A673 (cell line): ENCODE data around the gene ARHGEF28. TPM values are rescaled to one million over a fixed set of nuclear protein-coding genes. Genes with fewer than 3 reads are reported as not detected.

ENCODE experiments used
- BruUV-seq: library from RNA; stranded (reverse); fragments of 400-500 nt; replicated peaks from 2 replicates; lab custom pipeline; 2021; lab: Mats Ljungman, UMichigan
- CTCF ChIA-PET: fragments of 300-600 bp; sonication (Branson Sonifier 250); formaldehyde crosslinking; loops from one replicate; lab custom pipeline; 2022; ENCODE audit warnings: antibody characterized with exemption; lab: Charles Lee
- POLR2A ChIA-PET: fragments of 300-600 bp; sonication (Branson Sonifier 250); formaldehyde crosslinking; loops from one replicate; lab custom pipeline; 2022; ENCODE audit warnings: antibody characterized with exemption; ENCODE audit not compliant: low non-redundant PET; lab: Charles Lee
- DNase-seq: peaks from one replicate; pipeline ENCODE4 v3.0.0-alpha.2; 2015; ENCODE audit warnings: low spot score
- H3K27ac ChIP-seq: fragments of 200-600 bp; sonication (generic); 2 replicates; pipeline ENCODE4 v1.5.1; 2016; ENCODE audit warnings: mixed run types, low read depth, mild to moderate bottlenecking, mixed read lengths, antibody characterized with exemption, low read length; ENCODE audit not compliant: poor library complexity, severe bottlenecking
- H3K27me3 ChIP-seq: fragments of 200-600 bp; sonication (generic); replicated peaks from 2 replicates; pipeline ENCODE4 v1.6.1; 2017; ENCODE audit warnings: mixed run types, low read depth, mild to moderate bottlenecking, mixed read lengths, antibody characterized with exemption, low read length; ENCODE audit not compliant: insufficient read depth, poor library complexity
- H3K36me3 ChIP-seq: fragments of 200-600 bp; sonication (generic); 2 replicates; pipeline ENCODE4 v1.6.1; 2016; ENCODE audit warnings: mixed run types, mild to moderate bottlenecking, mixed read lengths, antibody characterized with exemption, low read length; ENCODE audit not compliant: insufficient read depth, poor library complexity, severe bottlenecking
- H3K4me1 ChIP-seq: fragments of 200-600 bp; sonication (generic); 2 replicates; pipeline ENCODE4 v1.6.1; 2017; ENCODE audit warnings: mixed run types, mild to moderate bottlenecking, mixed read lengths, antibody characterized with exemption, low read length; ENCODE audit not compliant: insufficient read depth, poor library complexity, severe bottlenecking
- H3K4me3 ChIP-seq: fragments of 200-600 bp; sonication (generic); 2 replicates; pipeline ENCODE4 v1.5.1; 2016; ENCODE audit warnings: low read depth, mixed run types, mild to moderate bottlenecking, mixed read lengths, low read length; ENCODE audit not compliant: poor library complexity, severe bottlenecking
- H3K9me3 ChIP-seq: fragments of 200-600 bp; sonication (generic); 2 replicates; pipeline ENCODE4 v1.6.1; 2016; ENCODE audit warnings: mixed run types, low read depth, mild to moderate bottlenecking, mixed read lengths, antibody characterized with exemption, low read length; ENCODE audit not compliant: poor library complexity, severe bottlenecking
- CTCF ChIP-seq: fragments of 300-800, 200-600 bp; sonication (generic); conservative IDR thresholded peaks from 2 replicates; pipeline ENCODE4 v1.5.1; 2017; ENCODE audit warnings: low read depth, mild to moderate bottlenecking, antibody characterized with exemption, low read length, moderate library complexity, mixed read lengths
- EZH2 ChIP-seq: fragments of 200-600 bp; sonication (generic); IDR thresholded peaks from 2 replicates; pipeline ENCODE4 v1.6.1; 2017; ENCODE audit warnings: borderline replicate concordance, low read depth, mild to moderate bottlenecking, mixed read lengths, antibody characterized with exemption, low read length; ENCODE audit not compliant: poor library complexity, severe bottlenecking
- intact Hi-C: fragments of 100-400 bp; cut with micrococcal nuclease; formaldehyde crosslinking; loops from one replicate; pipeline ENCODE4 v1.10.0; 2022; ENCODE audit not compliant: unreplicated experiment
- total RNA-seq: library from RNA; stranded (reverse); gene quantifications from 2 replicates; pipeline ENCODE4 v1.2.3, GENCODE V29; 2021

The ARHGEF28 gene
- total RNA-seq, 1 experiment from 2014 or later: 3.4 TPM

- no peak for DNase-seq
- Histone ChIP-seq H3K9me3 (no peaks in the 10 kb centered on the region), H3K4me1 (no peaks in the 10 kb centered on the region), H3K36me3 (no peaks in the 10 kb centered on the region), H3K27ac (no peak overlapping the region), H3K27me3 (no peaks in the 10 kb centered on the region), H3K4me3 (no peak overlapping the region)
- intact Hi-C loops: no loop called here
- ChIA-PET CTCF (no interaction called here), POLR2A (no interaction called here)
- TF ChIP-seq EZH2 (no peak), CTCF (no peak)
- no TSS peak for BruUV-seq
Measured at GRCh38 chr5:73705364-73705763, 79.4 kb downstream of the ARHGEF28 start.

GRCh38 chr5:73706963-73707362 lies 81.0 kb downstream of the ARHGEF28 start:
- CTCF ChIA-PET: no interaction called here
- no peak overlapping the region for H3K4me3 ChIP-seq
- no peak for DNase-seq
- H3K27me3 ChIP-seq: no peaks in the 10 kb centered on the region
- no peaks in the 10 kb centered on the region for H3K4me1 ChIP-seq
- H3K36me3 ChIP-seq: no peaks in the 10 kb centered on the region
- no peaks in the 10 kb centered on the region for H3K9me3 ChIP-seq
- intact Hi-C loops: no loop called here
- POLR2A ChIA-PET: no interaction called here
- TF ChIP-seq EZH2: no peak
- no peak for TF ChIP-seq CTCF
- no peak overlapping the region for H3K27ac ChIP-seq
- BruUV-seq: no TSS peak

GRCh38 chr5:73709536-73710129 lies 83.6 kb downstream of the ARHGEF28 start:
- Histone ChIP-seq H3K9me3 (no peaks in the 10 kb centered on the region), H3K27ac (no peak overlapping the region), H3K36me3 (no peaks in the 10 kb centered on the region), H3K4me3 (no peak overlapping the region), H3K4me1 (no peaks in the 10 kb centered on the region), H3K27me3 (peaks cover 2% of the 10 kb centered on the region)
- POLR2A ChIA-PET: no interaction called here
- intact Hi-C loops: no loop called here
- DNase-seq: no peak
- no TSS peak for BruUV-seq
- CTCF ChIA-PET: no interaction called here
- TF ChIP-seq CTCF (no peak), EZH2 (no peak)
